ENCODE data around the gene HMGXB4.
A peak's percentile ranks its signal among the peaks of the same experiment; 100 is the strongest.
"Not testable (repeated sequence)": the region's sequence is repeated elsewhere in the genome, so short reads cannot be mapped to it uniquely, and the experiment has no call there.

Gene HMGXB4

GRCh38 chr22:35257321-35258190 lies at the start of gene HMGXB4:
Gene HMGXB4, plus strand, starts transcription at chr22:35257493. Its CDS starts 4,898 bp downstream, at chr22:35262391.
- DNase-seq (ENCODE audit: low read depth) = peak; percentile 60

- no peak for DNase-seq (ENCODE audit: low read depth)
These were observed 49.3 kb upstream of the HMGXB4 start for GRCh38 chr22:35208003-35208402.

DNA sequence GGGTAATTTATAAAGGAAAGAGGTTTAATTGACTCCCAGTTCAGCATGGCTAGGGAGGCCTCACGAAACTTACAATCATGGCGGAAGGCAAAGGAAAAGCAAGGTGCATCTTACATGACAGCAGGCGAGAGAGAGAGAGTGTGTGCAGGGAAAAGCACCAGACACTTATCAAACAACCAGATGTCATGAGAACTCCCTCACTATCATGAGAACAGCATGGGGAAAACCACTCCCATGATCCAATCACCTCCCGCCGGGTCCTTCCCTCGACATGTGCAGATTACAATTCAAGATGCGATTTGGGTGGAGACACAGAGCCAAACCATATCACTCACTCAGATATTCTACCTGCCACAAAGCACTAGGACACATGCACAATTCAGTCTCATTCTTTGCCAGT lies 48.1 kb upstream of the HMGXB4 start:
- DNase-seq (ENCODE audit: low read depth) = no peak

- DNase-seq (ENCODE audit: low read depth) = no peak
These were observed 45.3 kb upstream of the HMGXB4 start for GRCh38 chr22:35212009-35212408.

DNA sequence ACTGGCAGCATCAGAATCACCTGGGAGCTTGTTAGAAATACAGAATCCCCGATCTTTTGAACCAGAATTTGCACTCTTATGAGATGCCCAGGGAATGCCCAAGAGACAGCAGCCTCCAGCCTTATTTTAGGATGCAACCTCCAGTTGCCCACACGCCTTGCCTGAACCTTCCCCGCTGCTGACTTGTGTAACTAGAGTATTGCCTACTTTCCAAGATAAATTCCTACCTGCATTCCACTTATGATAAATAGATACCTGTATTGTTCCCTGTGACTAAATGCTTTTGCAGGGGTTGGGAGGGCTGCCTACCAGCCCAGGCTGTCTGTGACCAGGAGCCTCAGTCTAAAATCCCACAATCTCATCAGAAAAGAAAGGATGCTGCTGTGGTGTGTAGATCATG lies 44.3 kb upstream of the HMGXB4 start:
- DNase-seq (ENCODE audit: low read depth) = no peak

DNA sequence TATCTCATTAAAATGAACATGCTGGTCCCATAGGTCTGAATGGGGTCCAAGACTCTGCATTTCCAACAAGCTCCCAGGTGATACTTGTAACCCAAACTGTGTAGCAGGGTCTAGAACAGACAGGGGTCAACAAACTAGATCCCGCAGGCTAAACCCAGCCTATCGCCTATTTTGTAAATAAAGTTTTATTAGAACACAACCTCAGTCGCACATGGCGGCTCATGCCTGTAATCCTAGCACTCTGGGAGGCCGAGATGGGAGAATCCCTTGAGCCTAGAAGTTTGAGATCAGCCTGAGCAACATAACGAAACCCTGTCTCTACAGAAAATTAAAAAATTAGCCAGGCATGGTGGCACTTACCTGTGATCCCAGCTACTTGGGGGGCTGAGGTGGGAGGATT lies 42.3 kb upstream of the HMGXB4 start:
- no peak for DNase-seq (ENCODE audit: low read depth)

- no peak for DNase-seq (ENCODE audit: low read depth)
These were observed 41.3 kb upstream of the HMGXB4 start for GRCh38 chr22:35215993-35216392.

GRCh38 chr22:35217527-35217926 lies 39.8 kb upstream of the HMGXB4 start:
- no peak for DNase-seq (ENCODE audit: low read depth)

- DNase-seq (ENCODE audit: low read depth) = no peak
These were observed 39.2 kb upstream of the HMGXB4 start for GRCh38 chr22:35218079-35218478.

DNA sequence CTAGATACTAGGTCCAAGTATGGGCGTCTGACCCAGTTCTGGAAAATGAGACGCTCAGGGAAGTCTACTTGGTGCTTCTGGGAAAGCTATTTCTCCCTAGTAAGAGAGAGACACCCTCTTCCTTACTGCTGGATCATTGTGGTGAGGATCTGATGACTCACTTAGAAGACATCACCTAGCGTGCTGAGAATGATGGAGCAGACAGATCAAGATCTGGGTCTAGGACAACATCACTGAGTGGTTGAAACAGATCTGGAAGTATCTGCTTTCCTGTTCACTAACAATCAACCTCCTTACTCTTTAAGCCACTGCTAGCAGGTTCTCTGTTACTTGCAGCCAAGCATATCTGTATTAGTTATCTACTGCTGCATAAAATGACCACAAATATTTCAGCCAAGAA lies 38.3 kb upstream of the HMGXB4 start:
- DNase-seq (ENCODE audit: low read depth) = no peak

DNA sequence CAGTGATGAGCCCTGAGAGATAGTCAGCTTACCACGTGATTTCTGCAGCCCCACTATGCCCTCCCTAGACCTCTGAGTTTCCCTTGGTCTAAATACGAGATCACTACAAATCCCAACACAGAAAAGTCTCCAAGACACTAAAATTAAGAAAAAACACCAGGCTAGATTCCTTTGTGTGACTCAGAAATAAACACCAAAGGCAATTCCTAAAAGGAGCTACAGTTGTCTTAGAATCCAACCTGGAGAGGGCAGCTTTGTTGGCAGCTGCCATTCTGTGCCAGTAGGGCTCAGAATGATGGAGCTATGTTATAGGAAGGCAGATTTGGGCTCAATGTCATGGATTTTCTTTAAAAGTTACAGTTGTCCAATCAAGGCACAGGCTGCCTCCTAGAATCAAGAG lies 37.1 kb upstream of the HMGXB4 start:
- no peak for DNase-seq (ENCODE audit: low read depth)

DNA sequence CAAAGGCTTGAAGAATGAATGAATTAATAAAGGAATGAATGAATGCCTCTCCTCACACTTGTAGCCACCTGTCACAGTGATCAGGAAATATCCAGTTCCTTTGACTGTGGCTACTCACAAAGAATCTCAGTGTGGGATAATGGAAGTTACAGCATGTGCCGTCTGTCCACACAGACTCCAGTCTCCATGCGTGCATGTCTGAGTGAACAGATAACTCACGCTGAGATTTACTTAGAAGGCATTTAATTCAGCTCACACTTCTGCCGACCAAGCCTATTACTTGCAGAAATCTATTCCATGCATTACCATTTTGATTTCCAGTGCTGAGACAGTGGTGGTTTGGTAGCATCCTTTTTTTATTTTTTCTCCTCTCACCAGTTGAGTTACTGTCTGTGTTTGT lies 32.3 kb upstream of the HMGXB4 start:
- no peak for DNase-seq (ENCODE audit: low read depth)

GRCh38 chr22:35226958-35227647 lies 30.2 kb upstream of the HMGXB4 start:
- no peak for DNase-seq (ENCODE audit: low read depth)

DNA sequence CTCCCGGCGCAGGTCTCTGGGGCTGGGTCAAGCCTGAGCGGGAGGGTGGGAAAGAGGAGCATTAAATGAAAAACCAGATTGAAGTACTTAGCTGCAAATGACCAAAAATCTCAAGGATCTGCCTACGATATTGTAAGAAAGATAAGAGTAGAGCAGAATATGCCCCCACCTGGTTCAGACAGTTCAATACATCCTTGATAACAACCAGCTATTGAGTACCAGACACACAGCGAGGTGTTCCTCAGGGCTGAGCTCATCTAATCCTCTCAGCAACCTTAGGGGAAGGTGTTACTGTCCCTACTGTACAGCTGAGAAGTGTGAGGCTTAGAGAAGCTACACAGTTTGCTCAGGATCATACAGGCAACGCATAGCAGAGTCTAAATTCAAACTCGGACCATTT lies 27.4 kb upstream of the HMGXB4 start:
- no peak for DNase-seq (ENCODE audit: low read depth)

GRCh38 chr22:35230417-35230816 lies 26.9 kb upstream of the HMGXB4 start:
- no peak for DNase-seq (ENCODE audit: low read depth)

- no peak for DNase-seq (ENCODE audit: low read depth)
These were observed 26.3 kb upstream of the HMGXB4 start for GRCh38 chr22:35230839-35231584.

- peak; percentile 35 for DNase-seq (ENCODE audit: low read depth)
These were observed 25.7 kb upstream of the HMGXB4 start for GRCh38 chr22:35231585-35232084.

DNA sequence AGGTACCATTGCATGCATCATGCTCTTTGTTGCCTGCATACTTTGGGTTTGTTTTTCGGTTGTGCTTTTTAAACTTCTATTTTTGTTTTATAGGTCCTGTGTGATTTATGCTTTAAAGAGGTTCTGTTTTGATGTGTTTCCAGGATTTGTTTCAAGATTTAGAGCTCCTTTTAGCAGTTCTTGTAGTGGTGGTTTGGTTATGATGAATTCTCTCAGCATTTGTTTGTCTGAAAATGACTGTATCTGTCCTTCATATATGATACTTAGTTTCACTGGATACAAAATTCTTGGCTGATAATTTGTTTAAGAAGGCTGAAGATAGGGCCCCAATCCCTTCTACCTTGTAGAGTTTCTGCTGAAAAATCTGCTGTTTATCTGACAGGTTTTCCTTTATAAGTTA lies 18.5 kb upstream of the HMGXB4 start:
- DNase-seq (ENCODE audit: low read depth) = not testable (repeated sequence)

- DNase-seq (ENCODE audit: low read depth) = not testable (repeated sequence)
These were observed 12.8 kb upstream of the HMGXB4 start for GRCh38 chr22:35244507-35244906.

DNA sequence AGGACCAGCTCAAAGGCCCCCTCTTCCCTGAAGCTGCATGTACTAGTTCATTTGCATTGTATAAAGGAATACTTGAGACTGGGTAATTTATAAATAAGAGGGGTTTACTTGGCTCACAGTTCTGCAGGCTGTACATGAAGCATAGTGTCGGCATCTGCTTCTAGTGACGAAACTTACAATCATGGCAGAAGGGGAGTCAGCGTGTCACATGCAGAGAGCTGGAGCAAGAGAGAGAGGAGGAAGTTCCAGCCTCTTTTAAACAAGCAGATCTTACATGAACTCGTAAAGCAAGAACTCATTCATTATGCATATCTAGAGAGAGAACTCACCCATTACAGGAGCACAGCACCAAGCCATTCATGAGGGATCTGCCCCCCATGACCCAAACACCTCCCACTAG lies 7.1 kb upstream of the HMGXB4 start:
- DNase-seq (ENCODE audit: low read depth) = no peak

DNA sequence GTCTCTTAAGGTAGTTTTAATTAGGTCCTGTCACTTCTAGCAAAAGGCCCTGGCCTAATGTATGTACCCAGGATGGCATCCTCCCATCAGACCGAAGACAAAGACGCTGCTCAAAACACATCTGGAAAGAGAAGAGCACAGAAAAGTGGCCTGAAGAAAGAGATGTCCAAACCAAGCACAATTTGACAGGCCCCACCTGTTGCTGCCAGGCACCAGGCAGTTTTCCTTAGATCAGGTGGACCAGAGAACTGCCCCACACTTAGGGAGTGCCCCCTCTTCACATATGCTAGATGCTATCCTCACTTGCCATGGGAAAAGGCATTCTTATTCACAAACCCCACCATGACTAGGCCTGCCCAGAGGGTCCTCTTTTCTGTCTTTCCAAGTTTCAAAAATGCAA lies 3.3 kb upstream of the HMGXB4 start:
- no peak for DNase-seq (ENCODE audit: low read depth)

GRCh38 chr22:35257002-35257320 lies 332 bp upstream of the HMGXB4 start:
- DNase-seq (ENCODE audit: low read depth) = no peak

All from fibroblast of the conjunctiva (primary cell).